Tibial nerve (tissue), 4 donors: ENCODE data around the gene SHANK3. TPM values are rescaled to one million over a fixed set of nuclear protein-coding genes. Genes with fewer than 3 reads are reported as not detected.

Source experiments
- DNase-seq, 2 donors: peaks; one replicate each; pipeline ENCODE4 v3.0.0-alpha.2; 2019; ENCODE audit warnings: low spot score in 2 of 2
- H3K27ac ChIP-seq, 4 donors: fragments of 200-600 bp; sonication (generic) in 3 of 4; one replicate each; pipeline ENCODE4 v1.5.1; 2017 to 2019; ENCODE audit warnings: mild to moderate bottlenecking in 1 of 4
- H3K27me3 ChIP-seq, 2 donors: fragments of 200-600 bp; sonication (generic) in 1 of 2; one replicate each; pipeline versions ENCODE4 v1.5.1 to v1.6.0; 2017 to 2019
- H3K36me3 ChIP-seq, 3 donors: fragments of 200-600 bp; sonication (generic); one replicate each; pipeline ENCODE4 v1.5.1; 2018 to 2019
- H3K4me1 ChIP-seq, 4 donors: fragments of 200-600 bp; sonication (generic) in 3 of 4; one replicate each; pipeline ENCODE4 v1.5.1; 2017 to 2019
- H3K4me3 ChIP-seq, 4 donors: fragments of 200-600 bp; sonication (generic) in 3 of 4; one replicate each; pipeline ENCODE4 v1.5.1; 2017 to 2019; ENCODE audit warnings: mild to moderate bottlenecking in 1 of 4, moderate library complexity in 1 of 4
- H3K9me3 ChIP-seq, 4 donors: fragments of 200-600 bp; sonication (generic) in 3 of 4; one replicate each; pipeline ENCODE4 v1.5.1; 2017 to 2019
- EP300 ChIP-seq, 2 donors: sonication (generic); formaldehyde crosslinking; IDR thresholded peaks; one replicate each; pipeline ENCODE4 v1.6.1; 2017; ENCODE audit warnings: antibody characterized with exemption in 2 of 2, mild to moderate bottlenecking in 1 of 2
- POLR2A ChIP-seq, 2 donors: fragments of 450-650 bp; IDR thresholded peaks; one replicate each; pipeline ENCODE4 v1.6.1; 2017; ENCODE audit warnings: antibody characterized with exemption in 2 of 2, mild to moderate bottlenecking in 2 of 2, moderate library complexity in 2 of 2
- WGBS, 2 donors: methylation state at CpG; one replicate each; pipeline ENCODE4 v1.1.5; 2018; 5-methylcytosine and 5-hydroxymethylcytosine counted together
- total RNA-seq, 4 donors: library from RNA; depleted of rRNA; stranded (reverse); fragments of >200 nt; gene quantifications; one replicate each; pipeline ENCODE4 v1.1.0, GENCODE V29; 2016
- TF ChIP-seq, protein P1 (sequence below), 5 experiments: fragments of 200-600 bp in 3 of 5; fragments of 450-650 bp in 2 of 5; sonication (generic) in 3 of 5; IDR thresholded peaks; one replicate each; pipeline ENCODE4 v1.5.1; 2016 to 2019; ENCODE audit warnings: antibody characterized with exemption in 5 of 5, mild to moderate bottlenecking in 3 of 5, moderate library complexity in 2 of 5

The SHANK3 gene
- total RNA-seq, 4 donors from 2014 or later = 10.3 to 29.4 (median 20.5) TPM

DNA sequence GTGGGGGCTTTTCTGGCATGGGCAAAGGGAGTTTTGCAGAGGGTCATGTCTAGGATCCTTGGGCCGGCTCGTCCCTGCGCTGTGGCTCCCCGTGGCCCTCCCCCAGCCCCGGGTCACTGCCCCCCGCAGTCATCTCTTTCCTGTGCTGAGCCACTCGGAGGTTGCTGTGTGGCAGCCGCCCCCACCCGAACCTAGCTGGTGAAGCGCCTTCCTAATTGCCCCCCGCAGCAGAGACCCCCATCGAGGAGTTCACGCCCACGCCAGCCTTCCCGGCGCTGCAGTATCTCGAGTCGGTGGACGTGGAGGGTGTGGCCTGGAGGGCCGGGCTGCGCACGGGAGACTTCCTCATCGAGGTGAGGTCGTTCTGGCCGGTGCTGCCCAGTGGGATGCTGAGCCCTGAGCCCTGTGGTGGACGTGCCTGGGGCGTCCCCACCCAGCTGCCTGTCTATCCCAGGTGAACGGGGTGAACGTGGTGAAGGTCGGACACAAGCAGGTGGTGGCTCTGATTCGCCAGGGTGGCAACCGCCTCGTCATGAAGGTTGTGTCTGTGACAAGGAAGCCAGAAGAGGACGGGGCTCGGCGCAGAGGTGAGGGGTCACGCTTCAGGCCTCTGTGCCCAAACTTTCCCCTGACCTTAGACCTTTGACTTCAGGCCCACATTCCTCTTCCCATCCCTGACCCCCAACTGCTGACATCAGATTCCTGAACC lies 32.0 kb downstream of the SHANK3 start:
- DNase-seq = no peak
- H3K4me3 ChIP-seq = no peak overlapping the region
- no peaks in the 10 kb centered on the region for H3K9me3 ChIP-seq
- H3K27ac ChIP-seq = no peak overlapping the region
- TF ChIP-seq, protein P1, sequence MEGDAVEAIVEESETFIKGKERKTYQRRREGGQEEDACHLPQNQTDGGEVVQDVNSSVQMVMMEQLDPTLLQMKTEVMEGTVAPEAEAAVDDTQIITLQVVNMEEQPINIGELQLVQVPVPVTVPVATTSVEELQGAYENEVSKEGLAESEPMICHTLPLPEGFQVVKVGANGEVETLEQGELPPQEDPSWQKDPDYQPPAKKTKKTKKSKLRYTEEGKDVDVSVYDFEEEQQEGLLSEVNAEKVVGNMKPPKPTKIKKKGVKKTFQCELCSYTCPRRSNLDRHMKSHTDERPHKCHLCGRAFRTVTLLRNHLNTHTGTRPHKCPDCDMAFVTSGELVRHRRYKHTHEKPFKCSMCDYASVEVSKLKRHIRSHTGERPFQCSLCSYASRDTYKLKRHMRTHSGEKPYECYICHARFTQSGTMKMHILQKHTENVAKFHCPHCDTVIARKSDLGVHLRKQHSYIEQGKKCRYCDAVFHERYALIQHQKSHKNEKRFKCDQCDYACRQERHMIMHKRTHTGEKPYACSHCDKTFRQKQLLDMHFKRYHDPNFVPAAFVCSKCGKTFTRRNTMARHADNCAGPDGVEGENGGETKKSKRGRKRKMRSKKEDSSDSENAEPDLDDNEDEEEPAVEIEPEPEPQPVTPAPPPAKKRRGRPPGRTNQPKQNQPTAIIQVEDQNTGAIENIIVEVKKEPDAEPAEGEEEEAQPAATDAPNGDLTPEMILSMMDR (IDR thresholded peaks at IDR 0.05) = no peak
- TF ChIP-seq POLR2A (IDR thresholded peaks at IDR 0.05) (no peak), EP300 (IDR thresholded peaks at IDR 0.05) (no peak)
- H3K27me3 ChIP-seq = no peaks in the 10 kb centered on the region
- WGBS, 2 donors = 70 to 71% methylated on average over 22 to 29 of the region's 37 CpGs
- peaks cover 0 to 36% (median 0%) of the 10 kb centered on the region in 4 donors for H3K4me1 ChIP-seq
- H3K36me3 ChIP-seq = peaks cover 0 to 55% (median 0%) of the 10 kb centered on the region in 3 donors

DNA sequence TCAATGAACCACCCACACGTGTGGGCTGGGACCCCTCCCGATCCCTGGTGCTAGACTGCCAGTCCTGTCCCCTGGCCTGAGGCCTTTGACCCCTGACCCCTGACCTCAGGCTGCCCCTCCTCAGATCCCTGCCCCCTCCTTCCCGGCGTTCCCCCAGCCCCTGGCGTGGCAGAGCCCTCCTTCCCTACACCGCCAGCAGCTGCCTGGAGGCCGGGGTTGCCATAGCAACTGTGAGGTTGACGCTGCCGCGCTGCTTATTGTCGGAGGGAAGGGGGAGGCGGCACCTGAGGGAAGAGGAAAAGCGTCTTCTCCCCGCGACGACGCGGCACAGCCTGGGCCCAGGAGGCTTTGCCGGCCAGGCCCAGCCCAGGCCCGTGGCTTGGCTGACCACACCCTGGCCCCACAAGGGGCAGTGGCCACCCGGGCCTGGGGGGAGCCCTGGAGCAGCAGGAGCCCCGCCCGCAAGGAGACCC lies 32.6 kb downstream of the SHANK3 start:
- peaks cover 0 to 32% (median 0%) of the 10 kb centered on the region in 4 donors for H3K4me1 ChIP-seq
- no peaks in the 10 kb centered on the region for H3K9me3 ChIP-seq
- TF ChIP-seq POLR2A (IDR thresholded peaks at IDR 0.05) (no peak), EP300 (IDR thresholded peaks at IDR 0.05) (no peak)
- TF ChIP-seq, protein P1 (IDR thresholded peaks at IDR 0.05) = no peak
- H3K4me3 ChIP-seq = no peak overlapping the region
- no peaks in the 10 kb centered on the region for H3K27me3 ChIP-seq
- peak in 1 of 2 donors; percentile 20 for DNase-seq
- no peak overlapping the region for H3K27ac ChIP-seq
- peaks cover 0 to 58% (median 0%) of the 10 kb centered on the region in 3 donors for H3K36me3 ChIP-seq
- WGBS, 2 donors = 28 to 32% methylated on average over 2 to 12 of the region's 23 CpGs

GRCh38 chr22:50705851-50706351 lies 33.3 kb downstream of the SHANK3 start:
- H3K4me1 ChIP-seq = peaks cover 0 to 32% (median 0%) of the 10 kb centered on the region in 4 donors
- no peak for DNase-seq
- H3K27me3 ChIP-seq = no peaks in the 10 kb centered on the region
- TF ChIP-seq EP300 (IDR thresholded peaks at IDR 0.05) (no peak), POLR2A (IDR thresholded peaks at IDR 0.05) (no peak)
- TF ChIP-seq, protein P1 (IDR thresholded peaks at IDR 0.05) = no peak
- H3K9me3 ChIP-seq = no peaks in the 10 kb centered on the region
- WGBS, 2 donors = 92% methylated on average over 21 to 26 of the region's 27 CpGs
- peaks cover 0 to 61% (median 0%) of the 10 kb centered on the region in 3 donors for H3K36me3 ChIP-seq
- no peak overlapping the region for H3K27ac ChIP-seq
- no peak overlapping the region for H3K4me3 ChIP-seq

DNA sequence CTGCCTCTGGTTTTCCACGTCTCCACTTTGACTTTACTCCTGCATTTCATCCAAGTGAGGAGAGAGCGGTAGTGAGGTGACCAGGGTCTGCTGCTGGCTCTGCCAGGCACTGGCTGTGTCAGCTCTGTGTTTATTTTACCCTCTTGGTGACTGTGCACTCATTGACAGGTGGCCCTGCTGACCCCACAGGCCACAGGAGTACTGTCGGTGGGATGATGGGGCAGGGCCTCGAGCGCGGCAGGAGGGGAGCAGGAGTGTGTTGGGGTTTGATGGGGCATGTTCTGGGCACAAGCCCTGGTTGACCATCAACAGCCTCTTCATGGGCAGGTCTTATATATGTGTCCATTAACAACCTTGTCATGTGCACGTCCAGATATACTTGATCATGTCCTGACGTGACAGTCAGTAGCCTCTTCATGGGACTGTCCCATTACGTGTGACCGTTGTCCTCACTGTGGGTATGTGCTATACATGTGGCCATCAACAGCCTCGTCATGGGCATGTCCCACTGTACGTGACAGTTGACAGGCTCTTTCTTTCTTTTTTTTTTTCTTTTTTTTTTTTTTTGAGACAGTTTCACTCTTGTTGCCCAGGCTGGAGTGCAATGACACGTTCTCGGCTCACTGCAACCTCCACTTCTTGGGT lies 34.0 kb downstream of the SHANK3 start:
- peaks cover 0 to 60% (median 0%) of the 10 kb centered on the region in 3 donors for H3K36me3 ChIP-seq
- H3K9me3 ChIP-seq = no peaks in the 10 kb centered on the region
- H3K27me3 ChIP-seq = no peaks in the 10 kb centered on the region
- no peak overlapping the region for H3K4me3 ChIP-seq
- peaks cover 0 to 35% (median 0%) of the 10 kb centered on the region in 4 donors for H3K4me1 ChIP-seq
- H3K27ac ChIP-seq = no peak overlapping the region
- DNase-seq = no peak
- 92% methylated on average over 14 of the region's 14 CpGs for WGBS, 2 donors
- TF ChIP-seq EP300 (IDR thresholded peaks at IDR 0.05) (no peak), POLR2A (IDR thresholded peaks at IDR 0.05) (no peak)
- TF ChIP-seq, protein P1 (IDR thresholded peaks at IDR 0.05) = no peak

GRCh38 chr22:50708474-50708873 lies 35.9 kb downstream of the SHANK3 start:
- TF ChIP-seq POLR2A (IDR thresholded peaks at IDR 0.05) (no peak), EP300 (IDR thresholded peaks at IDR 0.05) (no peak)
- TF ChIP-seq, protein P1 (IDR thresholded peaks at IDR 0.05) = no peak
- Histone ChIP-seq H3K9me3 (no peaks in the 10 kb centered on the region), H3K4me3 (no peak overlapping the region), H3K36me3 (peaks cover 0 to 44% (median 0%) of the 10 kb centered on the region in 3 donors), H3K27ac (no peak overlapping the region), H3K27me3 (no peaks in the 10 kb centered on the region), H3K4me1 (peaks cover 2 to 47% (median 7%) of the 10 kb centered on the region in 4 donors)
- DNase-seq = no peak
- WGBS, 2 donors = 91 to 92% methylated on average over 3 of the region's 3 CpGs
